Nucleus accumbens (tissue), 56 donors: ENCODE results near the gene FAM200B.
"Not testable (repeated sequence)": the region's sequence is repeated elsewhere in the genome, so short reads cannot be mapped to it uniquely, and the experiment has no call there.

ENCODE experiments used
- DNase-seq, 56 donors: peaks; one replicate each; lab custom pipeline; 2025; lab: John Stamatoyannopoulos, UW

FAM200B gene

DNA sequence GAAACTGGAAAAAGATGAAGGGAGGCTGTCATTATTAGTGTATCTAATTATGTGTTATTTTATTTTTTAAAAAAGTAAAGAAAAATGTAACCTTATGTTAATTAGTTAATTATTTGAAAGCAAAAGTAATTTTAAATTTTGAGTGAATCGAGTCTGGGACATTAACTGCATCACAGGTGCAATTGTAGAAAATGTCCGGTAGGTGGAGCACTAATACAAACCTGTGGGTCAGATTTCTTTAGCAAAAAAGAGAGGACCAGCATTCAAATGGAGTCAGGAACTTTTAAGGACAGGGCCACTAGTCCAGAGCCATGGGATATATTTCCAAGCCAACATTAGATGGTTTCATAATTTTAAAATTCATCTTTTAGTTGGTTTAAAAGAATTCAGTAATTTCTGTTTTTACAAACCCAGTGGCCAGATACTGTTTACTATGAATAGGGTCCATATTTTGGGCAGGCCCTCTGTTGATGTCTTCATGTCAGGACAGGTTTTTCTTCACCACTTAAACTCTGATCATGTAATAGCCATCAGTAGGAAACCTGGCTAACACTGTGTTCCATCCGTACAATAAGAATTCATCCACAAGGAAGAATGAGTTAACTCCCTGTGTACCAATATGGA is 48.4 kb downstream of the FAM200B start:
- DNase-seq: peak in 4 of 56 donors; percentile 2 to 25 (median 12)

DNA sequence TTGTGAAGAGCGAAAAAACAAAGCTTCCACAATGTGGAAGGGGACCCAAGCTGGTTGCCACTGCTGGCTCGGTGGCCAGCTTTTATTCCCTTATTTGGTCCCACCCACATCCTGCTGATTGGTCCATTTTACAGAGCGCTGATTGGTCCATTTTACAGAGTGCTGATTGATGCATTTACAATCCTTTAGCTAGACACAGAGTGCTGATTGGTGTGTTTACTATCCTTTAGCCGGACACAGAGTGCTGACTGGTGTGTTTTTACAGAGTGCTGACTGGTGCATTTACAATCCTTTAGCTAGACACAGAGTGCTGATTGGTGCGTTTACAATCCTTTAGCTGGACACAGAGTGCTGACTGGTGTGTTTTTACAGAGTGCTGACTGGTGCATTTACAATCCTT is 51.4 kb downstream of the FAM200B start:
- DNase-seq: not testable (repeated sequence)

DNA sequence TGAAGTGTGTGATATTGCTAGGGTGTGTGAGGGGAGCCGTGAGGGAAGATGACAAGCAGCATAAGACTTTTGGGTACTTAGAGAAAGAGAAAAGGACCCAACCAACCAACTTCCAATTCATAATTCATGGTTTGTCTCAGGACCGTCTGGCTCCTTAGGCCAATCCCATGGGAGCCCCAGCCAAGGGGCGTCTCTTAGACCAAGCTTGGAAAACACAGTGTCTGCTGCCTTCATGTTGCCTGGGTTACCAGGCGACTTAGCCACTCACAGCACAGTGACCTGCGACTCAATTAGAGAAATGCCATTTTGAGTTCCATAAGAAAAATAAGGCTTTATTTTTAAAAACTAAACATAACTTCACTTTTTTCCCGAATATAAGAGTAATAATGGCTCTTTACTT is 53.9 kb downstream of the FAM200B start:
- DNase-seq: peak in 13 of 56 donors; percentile 2 to 63 (median 5)

DNA sequence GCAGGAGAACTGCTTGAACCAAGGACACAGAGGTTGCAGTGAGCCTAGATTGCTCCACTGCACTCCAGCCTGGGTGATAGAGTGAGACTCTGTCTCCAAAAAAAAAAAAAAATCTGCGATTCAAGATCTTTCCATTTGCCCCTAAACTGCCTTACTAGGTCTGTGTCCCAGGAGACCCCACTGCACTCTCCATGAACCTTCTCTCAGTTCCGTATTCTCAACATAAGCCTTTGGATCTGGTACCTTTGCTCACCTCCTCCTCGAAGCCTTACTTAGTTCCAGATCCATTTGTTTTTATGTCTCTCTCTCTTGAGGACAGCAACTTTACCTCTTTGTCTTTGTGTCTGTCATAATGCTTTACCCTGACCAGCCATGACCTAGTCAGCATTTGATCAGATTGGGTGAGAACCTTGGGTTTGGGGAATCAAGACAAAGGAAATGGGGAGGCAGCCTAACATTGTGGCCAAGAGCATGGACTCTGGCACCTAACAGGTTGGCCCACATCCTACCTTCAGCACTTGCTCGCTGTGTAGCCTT is 55.0 kb downstream of the FAM200B start:
- DNase-seq: no peak

DNA sequence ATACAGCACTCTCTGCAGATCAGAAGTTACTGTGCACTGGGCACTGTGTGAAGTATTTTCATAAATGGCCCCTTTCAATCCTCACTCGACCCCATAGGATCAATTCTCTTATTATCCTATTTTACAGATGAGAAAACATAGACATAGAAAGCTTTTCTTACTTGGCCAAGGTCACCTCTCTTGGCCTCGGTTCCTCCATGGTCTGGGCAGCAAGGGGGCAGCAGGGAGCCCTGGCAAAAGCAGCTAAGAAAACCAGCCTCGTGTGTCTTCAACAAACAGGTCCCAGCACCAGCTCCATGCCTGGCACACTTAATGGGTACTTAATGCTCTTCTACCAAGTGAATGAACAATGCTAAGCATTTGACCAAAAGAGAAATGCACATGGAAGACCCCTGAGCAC is 55.6 kb downstream of the FAM200B start:
- peak in 5 of 56 donors; percentile 1 to 9 (median 1) for DNase-seq

DNA sequence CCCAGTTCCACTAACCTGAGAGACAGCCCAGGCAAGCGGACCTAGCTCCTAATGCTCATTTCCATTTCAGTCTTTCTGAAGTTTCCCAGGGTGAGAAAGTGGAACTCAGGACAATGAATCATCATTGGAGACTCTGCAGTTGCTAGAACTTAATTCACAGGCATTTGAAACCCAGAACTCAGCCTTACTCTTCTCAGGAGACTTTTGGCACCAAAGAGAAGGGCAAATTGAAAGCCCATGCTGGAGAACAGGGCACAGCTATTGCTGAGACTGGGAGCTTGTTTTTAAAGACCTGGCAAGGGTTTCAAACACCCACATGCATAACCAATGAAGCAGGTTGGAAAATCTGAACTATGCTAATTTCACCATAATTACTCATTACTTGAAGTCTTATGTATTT is 57.2 kb downstream of the FAM200B start:
- peak in 12 of 56 donors; percentile 2 to 41 (median 10) for DNase-seq
